Measurements from ENCODE around the gene LRRN3.

The LRRN3 gene

DNA sequence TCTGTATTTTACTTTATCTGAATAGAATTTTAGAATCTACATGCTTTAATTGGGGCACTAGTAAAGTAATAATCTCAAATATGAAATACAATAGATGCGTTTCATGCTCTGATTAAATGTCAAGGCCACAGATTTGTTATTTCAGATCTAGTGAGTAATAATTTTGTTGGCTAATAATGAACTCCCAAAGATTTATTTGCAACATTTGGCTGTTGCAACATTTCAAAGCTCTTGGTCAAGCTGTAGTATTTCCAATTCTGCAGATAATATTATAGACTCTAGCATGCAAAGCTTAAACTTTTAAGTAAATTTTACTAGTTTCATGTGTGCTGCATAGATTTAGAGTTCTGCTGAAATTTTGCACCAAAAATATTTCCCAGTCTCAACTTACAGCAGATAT is 16.7 kb downstream of the LRRN3 start:
- DNase-seq: no peak

- no peak for DNase-seq
These were observed 17.1 kb downstream of the LRRN3 start for GRCh38 chr7:111108000-111108399.

DNA sequence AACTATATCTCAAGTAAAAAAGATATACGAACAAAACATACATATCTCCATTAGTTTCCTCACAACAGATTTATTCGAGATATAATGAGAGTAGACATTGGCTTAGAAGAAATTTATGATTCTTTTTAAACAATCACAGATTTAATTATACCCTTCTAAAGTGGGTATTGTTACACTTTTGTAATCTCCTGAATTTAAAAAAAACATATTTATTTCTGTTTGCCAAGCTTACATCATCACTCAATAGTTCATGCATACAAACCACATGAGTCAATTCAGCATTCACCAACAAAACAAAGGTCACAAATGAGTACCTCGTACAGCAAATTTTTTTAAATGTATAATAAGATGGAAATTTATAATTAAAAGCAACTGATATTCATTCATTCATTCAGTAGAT is 17.6 kb downstream of the LRRN3 start:
- no peak for DNase-seq

DNA sequence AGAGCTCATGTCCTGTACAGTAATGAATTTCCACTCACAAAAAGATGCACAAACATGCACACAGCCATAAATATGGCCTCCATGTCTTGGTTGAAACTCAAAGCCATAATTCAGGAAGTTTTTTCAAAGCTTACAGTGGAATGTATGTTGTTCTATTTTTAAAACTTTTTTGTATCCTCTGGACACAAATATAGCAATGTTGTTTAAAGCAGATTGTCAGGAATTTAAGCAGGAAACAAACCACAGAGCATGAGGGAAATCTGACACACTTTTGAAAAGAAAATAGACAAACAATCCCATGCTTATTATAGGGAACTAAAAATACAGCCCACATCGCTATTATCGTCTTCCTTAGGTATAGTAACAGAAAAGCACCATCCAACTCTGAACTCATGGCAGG is 21.5 kb downstream of the LRRN3 start:
- DNase-seq: no peak

DNA sequence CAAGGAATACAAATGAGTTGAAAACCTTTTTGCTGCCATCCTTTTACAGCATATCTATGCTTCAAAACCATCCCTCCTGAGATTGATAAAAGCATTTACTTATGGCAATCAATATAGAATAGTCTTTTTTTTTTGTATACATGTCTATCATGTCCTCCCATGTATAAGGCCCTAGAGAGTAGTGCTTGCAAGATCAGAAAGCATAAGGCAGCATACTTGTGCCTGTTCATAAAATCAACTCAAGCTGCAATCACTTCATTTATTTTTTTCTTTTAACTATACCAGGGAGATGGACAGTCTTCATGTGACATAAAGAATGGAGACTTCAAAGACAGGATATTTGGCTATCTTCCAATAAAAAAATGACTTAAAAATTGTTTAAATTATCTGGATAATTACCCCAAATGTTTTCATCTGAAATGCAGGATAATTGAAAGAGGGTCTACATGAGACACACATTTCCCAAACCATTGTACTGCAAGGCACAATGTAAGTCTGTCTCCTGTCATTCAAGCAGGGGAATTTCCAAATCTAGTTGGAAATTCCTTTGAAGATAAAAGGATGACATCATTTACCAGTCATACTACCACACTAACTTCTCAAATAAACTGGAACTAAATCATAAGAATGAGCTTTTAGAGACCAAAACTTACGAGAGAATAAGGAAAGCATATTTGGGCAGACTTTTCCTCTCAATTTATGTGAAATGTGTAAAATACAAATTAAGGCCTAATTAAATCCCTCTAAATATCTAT is 22.5 kb downstream of the LRRN3 start:
- no peak for DNase-seq

DNA sequence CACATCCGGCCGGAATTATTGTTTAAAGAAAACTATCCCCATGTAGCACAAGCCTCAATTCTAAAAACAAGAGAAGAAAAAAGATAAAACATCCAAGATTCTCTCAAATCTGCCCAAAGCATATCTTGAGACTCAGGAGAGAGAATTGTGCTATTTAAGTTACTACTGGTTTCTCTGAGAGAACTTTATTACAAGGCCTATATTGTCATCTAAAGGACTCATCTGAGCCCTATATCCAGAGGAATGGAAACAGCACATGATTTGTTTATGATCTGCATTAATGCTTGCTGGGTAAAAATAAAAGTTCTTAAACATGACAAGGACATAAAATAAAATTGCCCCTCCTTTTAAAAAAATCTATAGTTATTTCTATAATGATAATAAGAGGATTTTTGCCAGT is 25.0 kb downstream of the LRRN3 start:
- no peak for DNase-seq

DNA sequence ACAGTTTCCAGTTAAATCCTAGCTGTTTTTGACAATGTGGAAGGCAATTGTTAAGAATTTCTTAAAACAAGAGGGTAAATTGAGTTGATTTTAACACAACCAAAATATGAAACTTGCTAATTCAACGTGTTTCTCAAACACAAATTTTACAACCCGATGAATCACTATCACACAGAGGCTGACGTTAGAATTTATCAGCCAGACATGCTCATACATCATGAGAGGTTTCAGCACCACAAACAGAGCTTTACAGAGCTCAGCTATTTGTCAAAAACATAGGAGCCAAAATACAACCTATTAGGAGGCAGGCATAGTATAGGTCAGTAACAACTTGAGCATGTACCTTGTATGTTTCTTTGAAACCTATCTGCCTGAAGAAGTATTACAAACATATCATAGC is 36.1 kb downstream of the LRRN3 start:
- DNase-seq: no peak

- no peak for DNase-seq
These were observed 38.5 kb downstream of the LRRN3 start for GRCh38 chr7:111129435-111129834.

GRCh38 chr7:111132833-111133232 is 41.9 kb downstream of the LRRN3 start:
- no peak for DNase-seq

- DNase-seq: no peak
These were observed 46.6 kb downstream of the LRRN3 start for GRCh38 chr7:111137296-111138192.

GRCh38 chr7:111138193-111138569 is 47.3 kb downstream of the LRRN3 start:
- peak; percentile 65 for DNase-seq

DNA sequence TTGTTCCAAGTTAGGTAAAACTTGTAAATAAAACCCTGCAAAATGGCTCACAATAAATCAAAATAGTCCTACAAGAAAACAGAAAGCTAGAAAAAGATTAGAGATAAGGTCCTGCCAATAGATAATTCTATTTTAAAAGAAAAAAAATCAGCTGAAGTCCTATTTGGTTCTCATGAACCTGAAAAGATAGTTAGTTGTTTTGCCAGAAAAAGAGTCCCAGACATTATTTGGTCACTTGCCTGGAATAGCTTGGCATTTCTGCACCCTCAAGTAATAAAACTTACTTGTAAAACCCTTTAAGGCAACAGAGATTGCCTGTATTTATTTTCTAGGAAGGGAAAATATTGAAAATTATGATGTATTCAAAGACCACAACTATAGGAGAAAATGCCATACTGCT is 47.7 kb downstream of the LRRN3 start:
- no peak for DNase-seq

DNA sequence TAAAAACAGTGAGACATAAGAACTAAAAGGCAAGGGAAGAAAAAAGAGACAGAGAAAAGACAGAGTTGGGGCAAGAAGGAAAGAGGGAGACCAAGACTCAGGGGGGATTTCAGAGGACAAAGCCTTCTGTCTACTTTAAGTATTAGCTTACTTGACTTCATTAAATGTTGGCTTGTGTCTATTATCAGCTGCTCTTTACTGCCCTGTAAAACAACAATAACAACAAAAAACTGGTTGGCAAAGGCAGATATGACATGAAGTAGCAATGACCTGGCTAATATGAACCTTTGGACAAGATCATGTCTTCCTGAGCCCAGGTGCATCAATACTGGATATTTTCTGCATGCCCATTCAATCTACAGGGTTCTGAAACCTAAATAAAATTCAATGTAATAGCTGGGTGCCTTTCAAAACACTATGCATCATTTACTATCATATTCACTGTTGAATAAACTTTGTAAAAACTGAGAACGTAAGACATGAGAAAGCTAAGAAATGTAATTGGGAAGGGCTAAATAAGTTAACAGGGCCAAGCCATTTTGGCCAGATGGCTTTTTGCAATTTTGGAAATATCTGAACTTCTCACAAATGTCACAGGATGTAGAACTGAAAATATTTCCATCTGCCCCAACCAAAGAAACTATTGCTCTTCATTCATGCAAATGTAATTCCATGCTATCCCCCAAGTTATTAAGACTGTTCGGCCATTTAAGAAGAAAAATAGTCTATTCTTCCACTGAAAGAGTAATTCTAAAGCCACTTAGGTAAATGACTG is 49.4 kb downstream of the LRRN3 start:
- no peak for DNase-seq

- no peak for DNase-seq
These were observed 54.5 kb downstream of the LRRN3 start for GRCh38 chr7:111145472-111145871.

GRCh38 chr7:111146136-111146535 is 55.2 kb downstream of the LRRN3 start:
- no peak for DNase-seq

GRCh38 chr7:111147708-111148533 is 57.0 kb downstream of the LRRN3 start:
- no peak for DNase-seq

GRCh38 chr7:111150709-111151108 is 59.8 kb downstream of the LRRN3 start:
- no peak for DNase-seq

- no peak for DNase-seq
These were observed 68.5 kb downstream of the LRRN3 start for GRCh38 chr7:111159426-111159825.

- no peak for DNase-seq
These were observed 69.4 kb downstream of the LRRN3 start for GRCh38 chr7:111160297-111160696.

DNA sequence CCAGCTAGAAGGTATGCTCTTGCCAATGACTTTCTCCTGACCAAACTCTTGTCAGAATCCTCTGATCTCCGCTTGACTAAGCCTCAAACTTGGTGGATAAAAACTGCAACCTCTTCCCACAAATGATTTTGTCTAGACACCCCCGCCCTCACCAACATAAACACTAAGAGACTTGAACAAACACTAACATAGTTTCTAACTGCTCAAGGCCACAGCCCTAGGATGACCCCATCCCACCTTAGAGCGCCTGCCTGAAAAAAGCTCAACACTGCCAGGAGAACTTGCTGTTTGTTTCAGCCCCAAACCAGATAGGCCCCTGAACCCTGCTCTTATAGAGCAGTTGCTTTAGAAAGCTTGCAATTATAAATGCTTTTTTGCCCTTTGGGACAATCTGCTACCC is 71.8 kb downstream of the LRRN3 start:
- no peak for DNase-seq

- no peak for DNase-seq
These were observed 73.5 kb downstream of the LRRN3 start for GRCh38 chr7:111164442-111164841.

GRCh38 chr7:111168182-111168581 is 77.3 kb downstream of the LRRN3 start:
- DNase-seq: no peak
